Prostate gland (tissue), 2 donors: Measurements from ENCODE around the gene WNT16.

Experiments
- CTCF ChIP-seq, 4 experiments: fragments of 200-600 bp in 2 of 4; fragments of 450-650 bp in 2 of 4; sonication (generic) in 2 of 4; IDR thresholded peaks; 1 replicate in 3 of 4; 2 replicates in 1 of 4; pipeline ENCODE4 v1.5.1; 2016 to 2019; ENCODE audit warnings: antibody characterized with exemption in 4 of 4, mild to moderate bottlenecking in 2 of 4, moderate library complexity in 2 of 4
- POLR2A ChIP-seq: fragments of 450-650 bp; IDR thresholded peaks from one replicate; pipeline ENCODE4 v1.6.1; 2016; ENCODE audit warnings: antibody characterized with exemption, mild to moderate bottlenecking

DNA sequence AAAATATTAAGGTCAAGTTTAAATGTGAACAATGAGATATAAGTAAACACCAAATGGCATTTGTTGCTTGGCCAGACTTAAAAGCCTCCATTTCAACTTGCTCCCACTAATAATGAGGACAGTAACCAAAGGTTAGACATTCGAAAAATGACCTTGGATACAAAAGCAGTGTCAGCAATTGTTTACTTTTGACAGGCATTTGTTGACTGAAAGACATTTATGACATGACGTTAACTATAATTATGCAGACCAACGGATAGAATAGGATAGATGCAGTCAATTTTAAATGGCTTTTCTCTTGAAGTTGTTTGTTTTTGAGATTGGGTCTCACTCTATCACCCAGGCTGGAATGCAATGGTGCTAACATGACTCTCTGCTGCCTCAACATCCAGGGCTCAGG lies 6.3 kb upstream of the WNT16 start:
- no peak for TF ChIP-seq CTCF (IDR thresholded peaks at IDR 0.05)
- no peak for TF ChIP-seq POLR2A
